Neural progenitor cell (in vitro differentiated cells): ENCODE data around the gene ARHGAP19. TPM values are rescaled to one million over a fixed set of nuclear protein-coding genes. Genes with fewer than 3 reads are reported as not detected.

ENCODE experiments used
- DNase-seq: peaks from one replicate; pipeline ENCODE4 v3.0.0-alpha.2; 2016; ENCODE audit warnings: low spot score
- H2AFZ ChIP-seq: fragments of 200-600 bp; sonication (generic); replicated peaks from 2 replicates; pipeline ENCODE4 v1.6.1; 2016; ENCODE audit warnings: antibody characterized with exemption
- H3F3A ChIP-seq: fragments of 200-600 bp; sonication (generic); 2 replicates; pipeline ENCODE4 v1.6.1; 2016; ENCODE audit warnings: antibody characterized with exemption, low read depth
- H3K27ac ChIP-seq: fragments of 200-600 bp; sonication (generic); 2 replicates; pipeline ENCODE4 v1.5.1; 2016; ENCODE audit warnings: mild to moderate bottlenecking
- H3K27me3 ChIP-seq: fragments of 200-600 bp; sonication (generic); 2 replicates; pipeline ENCODE4 v1.6.1; 2016; ENCODE audit warnings: mild to moderate bottlenecking, moderate library complexity
- H3K36me3 ChIP-seq: fragments of 200-600 bp; sonication (generic); 2 replicates; pipeline ENCODE4 v1.5.1; 2016
- H3K4me1 ChIP-seq: fragments of 200-600 bp; sonication (generic); 2 replicates; pipeline ENCODE4 v1.6.1; 2016; ENCODE audit warnings: mixed run types
- H3K4me2 ChIP-seq: fragments of 200-600 bp; sonication (generic); 2 replicates; pipeline ENCODE4 v1.6.1; 2016
- H3K4me3 ChIP-seq: fragments of 200-600 bp; sonication (generic); 2 replicates; pipeline ENCODE4 v1.5.1; 2016
- H3K79me2 ChIP-seq: fragments of 200-600 bp; sonication (generic); 2 replicates; pipeline ENCODE4 v1.6.1; 2016; ENCODE audit warnings: low read depth
- H3K9ac ChIP-seq: fragments of 200-600 bp; sonication (generic); 2 replicates; pipeline ENCODE4 v1.6.1; 2016
- H3K9me3 ChIP-seq: fragments of 200-600 bp; sonication (generic); 2 replicates; pipeline ENCODE4 v1.5.1; 2016; ENCODE audit warnings: low read depth
- H4K20me1 ChIP-seq: fragments of 200-600 bp; sonication (generic); 2 replicates; pipeline ENCODE4 v1.6.1; 2016; ENCODE audit warnings: low read depth
- H3K27ac Mint-ChIP-seq: 3 replicates; pipeline ENCODE4 v1.8.0; 2021; ENCODE audit warnings: mixed read lengths
- H3K27me3 Mint-ChIP-seq: 2 replicates; pipeline ENCODE4 v1.8.0; 2022; ENCODE audit warnings: low read depth, mild to moderate bottlenecking, inconsistent platforms, moderate library complexity, mixed read lengths; ENCODE audit not compliant: insufficient read depth
- H3K36me3 Mint-ChIP-seq: 3 replicates; pipeline ENCODE4 v1.8.0; 2021; ENCODE audit warnings: mixed read lengths
- H3K4me1 Mint-ChIP-seq: 3 replicates; pipeline ENCODE4 v1.8.0; 2021; ENCODE audit warnings: mixed read lengths
- H3K4me3 Mint-ChIP-seq: 3 replicates; pipeline ENCODE4 v1.8.0; 2021; ENCODE audit warnings: mild to moderate bottlenecking, moderate library complexity, mixed read lengths
- H3K9me3 Mint-ChIP-seq: 3 replicates; pipeline ENCODE4 v1.8.0; 2020; ENCODE audit warnings: mixed read lengths
- EZH2 ChIP-seq: fragments of 200-600 bp; sonication (generic); IDR thresholded peaks from 2 replicates; pipeline ENCODE4 v1.6.1; 2017; ENCODE audit warnings: antibody characterized with exemption, mild to moderate bottlenecking, moderate library complexity
- EZH2phosphoT487 ChIP-seq: fragments of 200-600 bp; sonication (generic); IDR thresholded peaks from 2 replicates; pipeline ENCODE4 v1.6.1; 2017; ENCODE audit warnings: antibody characterized with exemption
- total RNA-seq: library from RNA; depleted of rRNA; stranded (reverse); fragments of >200 nt; gene quantifications from 2 replicates; pipeline ENCODE4 v1.2.3, GENCODE V29; 2015; ENCODE audit warnings: low replicate concordance
- TF ChIP-seq, protein P1 (sequence below): fragments of 200-600 bp; sonication (generic); IDR thresholded peaks from 2 replicates; pipeline ENCODE4 v1.5.1; 2017; ENCODE audit warnings: antibody characterized with exemption, mild to moderate bottlenecking

The ARHGAP19 gene
- total RNA-seq, 1 donor from 2014 or later = 88.8 TPM

DNA sequence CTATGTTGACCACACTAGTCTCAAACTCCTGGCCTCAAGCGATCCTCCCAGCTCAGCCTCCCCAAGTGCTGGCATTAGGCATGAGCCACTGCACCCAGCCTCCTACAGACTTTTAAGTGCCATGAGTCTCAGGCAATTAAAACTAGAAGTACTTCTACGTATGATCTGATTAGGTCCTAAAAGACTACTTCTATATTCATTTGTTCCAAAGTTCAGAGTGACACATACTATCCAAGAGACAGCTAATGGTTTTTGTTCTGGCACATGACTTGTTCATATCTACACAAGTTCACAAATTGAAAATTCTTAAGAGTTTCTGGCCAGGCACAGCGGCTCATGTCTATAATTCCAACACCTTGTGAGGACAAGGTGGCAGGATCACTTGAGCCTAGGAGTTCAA lies 11.7 kb downstream of the ARHGAP19 start:
- peaks cover 13% of the 10 kb centered on the region for H3F3A ChIP-seq
- no peak for TF ChIP-seq EZH2
- no peak for TF ChIP-seq EZH2phosphoT487
- TF ChIP-seq, protein P1, sequence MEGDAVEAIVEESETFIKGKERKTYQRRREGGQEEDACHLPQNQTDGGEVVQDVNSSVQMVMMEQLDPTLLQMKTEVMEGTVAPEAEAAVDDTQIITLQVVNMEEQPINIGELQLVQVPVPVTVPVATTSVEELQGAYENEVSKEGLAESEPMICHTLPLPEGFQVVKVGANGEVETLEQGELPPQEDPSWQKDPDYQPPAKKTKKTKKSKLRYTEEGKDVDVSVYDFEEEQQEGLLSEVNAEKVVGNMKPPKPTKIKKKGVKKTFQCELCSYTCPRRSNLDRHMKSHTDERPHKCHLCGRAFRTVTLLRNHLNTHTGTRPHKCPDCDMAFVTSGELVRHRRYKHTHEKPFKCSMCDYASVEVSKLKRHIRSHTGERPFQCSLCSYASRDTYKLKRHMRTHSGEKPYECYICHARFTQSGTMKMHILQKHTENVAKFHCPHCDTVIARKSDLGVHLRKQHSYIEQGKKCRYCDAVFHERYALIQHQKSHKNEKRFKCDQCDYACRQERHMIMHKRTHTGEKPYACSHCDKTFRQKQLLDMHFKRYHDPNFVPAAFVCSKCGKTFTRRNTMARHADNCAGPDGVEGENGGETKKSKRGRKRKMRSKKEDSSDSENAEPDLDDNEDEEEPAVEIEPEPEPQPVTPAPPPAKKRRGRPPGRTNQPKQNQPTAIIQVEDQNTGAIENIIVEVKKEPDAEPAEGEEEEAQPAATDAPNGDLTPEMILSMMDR = no peak
- Mint-ChIP-seq H3K27ac (no peak overlapping the region), H3K4me3 (no peak overlapping the region), H3K27me3 (no peaks in the 10 kb centered on the region), H3K4me1 (no peaks in the 10 kb centered on the region), H3K9me3 (no peaks in the 10 kb centered on the region), H3K36me3 (peaks cover under 1% of the 10 kb centered on the region)
- H3K27me3 ChIP-seq = no peaks in the 10 kb centered on the region
- no peak overlapping the region for H2AFZ ChIP-seq
- no peaks in the 10 kb centered on the region for H3K9me3 ChIP-seq
- H3K4me3 ChIP-seq = no peak overlapping the region
- no peaks in the 10 kb centered on the region for H3K36me3 ChIP-seq
- peaks cover 76% of the 10 kb centered on the region for H3K79me2 ChIP-seq
- H3K4me1 ChIP-seq = peaks cover 3% of the 10 kb centered on the region
- no peak overlapping the region for H3K4me2 ChIP-seq
- no peak for DNase-seq
- H4K20me1 ChIP-seq = peaks cover 30% of the 10 kb centered on the region
- H3K9ac ChIP-seq = no peak overlapping the region
- no peak overlapping the region for H3K27ac ChIP-seq

DNA sequence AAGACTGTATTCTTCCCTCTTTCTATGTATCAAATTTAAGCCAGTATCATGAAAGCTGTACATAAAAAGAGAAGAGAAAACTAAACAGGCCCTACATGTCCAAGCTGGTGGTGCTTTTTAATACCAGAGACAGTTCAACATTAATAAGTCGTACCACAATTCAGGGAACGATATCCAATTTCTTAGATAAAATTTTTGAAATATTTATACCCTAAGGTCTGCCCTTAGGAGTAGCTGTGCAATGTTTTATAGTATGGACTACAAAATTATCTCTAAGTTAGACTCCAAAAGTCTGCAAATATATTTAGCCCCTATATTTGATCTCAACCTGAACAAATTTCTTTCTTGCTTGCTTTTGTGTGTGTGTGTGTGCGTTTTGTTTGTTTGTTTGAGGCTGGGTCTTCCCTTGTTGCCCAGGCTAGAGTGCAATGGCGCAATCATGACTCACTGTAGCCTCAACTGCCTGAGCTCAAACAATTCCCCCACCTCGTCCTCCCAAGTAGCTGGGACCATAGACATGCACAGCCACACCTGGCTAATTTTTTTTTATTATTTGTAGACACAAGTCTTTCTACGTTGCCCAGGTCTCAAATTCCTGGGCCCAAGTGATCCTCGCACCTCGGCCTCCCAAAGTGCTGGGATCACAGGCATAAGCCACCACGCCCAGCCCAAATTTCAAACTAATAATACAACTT lies 13.2 kb downstream of the ARHGAP19 start:
- TF ChIP-seq, protein P1 = no peak
- no peak for TF ChIP-seq EZH2phosphoT487
- no peak for TF ChIP-seq EZH2
- no peak overlapping the region for H3K27ac ChIP-seq
- H3K4me2 ChIP-seq = no peak overlapping the region
- H3K27ac Mint-ChIP-seq = no peak overlapping the region
- no peaks in the 10 kb centered on the region for H3K9me3 Mint-ChIP-seq
- peaks cover 30% of the 10 kb centered on the region for H4K20me1 ChIP-seq
- H3F3A ChIP-seq = peaks cover 13% of the 10 kb centered on the region
- DNase-seq = no peak
- H3K4me3 ChIP-seq = no peak overlapping the region
- no peaks in the 10 kb centered on the region for H3K4me1 Mint-ChIP-seq
- peaks cover 68% of the 10 kb centered on the region for H3K79me2 ChIP-seq
- H3K27me3 ChIP-seq = no peaks in the 10 kb centered on the region
- H3K4me1 ChIP-seq = peaks cover 3% of the 10 kb centered on the region
- no peak overlapping the region for H2AFZ ChIP-seq
- no peaks in the 10 kb centered on the region for H3K9me3 ChIP-seq
- H3K36me3 Mint-ChIP-seq = no peaks in the 10 kb centered on the region
- H3K27me3 Mint-ChIP-seq = no peaks in the 10 kb centered on the region
- H3K4me3 Mint-ChIP-seq = no peak overlapping the region
- no peak overlapping the region for H3K9ac ChIP-seq
- no peaks in the 10 kb centered on the region for H3K36me3 ChIP-seq

DNA sequence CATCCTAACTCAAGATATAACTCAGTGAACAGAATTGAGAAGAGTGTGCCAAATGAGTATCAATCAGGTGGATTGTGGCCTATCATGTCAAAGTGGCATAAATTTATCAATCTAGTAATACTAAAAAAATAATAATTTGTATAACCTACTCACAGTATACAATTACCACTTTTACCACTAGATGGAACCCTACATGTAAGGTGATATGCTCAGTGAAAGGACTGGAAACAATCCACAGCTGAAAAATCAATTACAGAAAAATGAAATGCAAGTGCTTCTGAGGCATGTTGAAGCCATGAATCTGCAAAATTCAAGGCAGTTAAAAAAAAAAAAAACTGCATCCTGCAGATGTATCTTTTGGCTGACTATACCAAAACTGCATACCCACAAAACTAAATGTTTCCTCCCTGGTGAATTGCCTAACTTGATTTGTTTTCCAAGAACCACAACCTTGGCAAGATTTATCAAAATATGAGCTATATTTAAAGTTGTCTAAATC lies 13.9 kb downstream of the ARHGAP19 start:
- H3K36me3 Mint-ChIP-seq = no peaks in the 10 kb centered on the region
- peaks cover 69% of the 10 kb centered on the region for H3K79me2 ChIP-seq
- no peaks in the 10 kb centered on the region for H3K36me3 ChIP-seq
- no peak overlapping the region for H3K4me3 ChIP-seq
- H3K27ac ChIP-seq = no peak overlapping the region
- no peak overlapping the region for H3K4me3 Mint-ChIP-seq
- H3F3A ChIP-seq = peaks cover 13% of the 10 kb centered on the region
- no peaks in the 10 kb centered on the region for H3K4me1 Mint-ChIP-seq
- H3K27me3 Mint-ChIP-seq = no peaks in the 10 kb centered on the region
- no peak overlapping the region for H3K4me2 ChIP-seq
- no peaks in the 10 kb centered on the region for H3K27me3 ChIP-seq
- H3K9me3 ChIP-seq = no peaks in the 10 kb centered on the region
- peak; percentile 35 for DNase-seq
- peaks cover 30% of the 10 kb centered on the region for H4K20me1 ChIP-seq
- no peaks in the 10 kb centered on the region for H3K9me3 Mint-ChIP-seq
- TF ChIP-seq EZH2 = no peak
- TF ChIP-seq, protein P1 = peak; percentile 65
- no peak for TF ChIP-seq EZH2phosphoT487
- H3K27ac Mint-ChIP-seq = no peak overlapping the region
- H3K4me1 ChIP-seq = peaks cover 3% of the 10 kb centered on the region
- H3K9ac ChIP-seq = no peak overlapping the region
- H2AFZ ChIP-seq = no peak overlapping the region
